ENCODE data around the gene SPSB3.

Gene SPSB3

DNA sequence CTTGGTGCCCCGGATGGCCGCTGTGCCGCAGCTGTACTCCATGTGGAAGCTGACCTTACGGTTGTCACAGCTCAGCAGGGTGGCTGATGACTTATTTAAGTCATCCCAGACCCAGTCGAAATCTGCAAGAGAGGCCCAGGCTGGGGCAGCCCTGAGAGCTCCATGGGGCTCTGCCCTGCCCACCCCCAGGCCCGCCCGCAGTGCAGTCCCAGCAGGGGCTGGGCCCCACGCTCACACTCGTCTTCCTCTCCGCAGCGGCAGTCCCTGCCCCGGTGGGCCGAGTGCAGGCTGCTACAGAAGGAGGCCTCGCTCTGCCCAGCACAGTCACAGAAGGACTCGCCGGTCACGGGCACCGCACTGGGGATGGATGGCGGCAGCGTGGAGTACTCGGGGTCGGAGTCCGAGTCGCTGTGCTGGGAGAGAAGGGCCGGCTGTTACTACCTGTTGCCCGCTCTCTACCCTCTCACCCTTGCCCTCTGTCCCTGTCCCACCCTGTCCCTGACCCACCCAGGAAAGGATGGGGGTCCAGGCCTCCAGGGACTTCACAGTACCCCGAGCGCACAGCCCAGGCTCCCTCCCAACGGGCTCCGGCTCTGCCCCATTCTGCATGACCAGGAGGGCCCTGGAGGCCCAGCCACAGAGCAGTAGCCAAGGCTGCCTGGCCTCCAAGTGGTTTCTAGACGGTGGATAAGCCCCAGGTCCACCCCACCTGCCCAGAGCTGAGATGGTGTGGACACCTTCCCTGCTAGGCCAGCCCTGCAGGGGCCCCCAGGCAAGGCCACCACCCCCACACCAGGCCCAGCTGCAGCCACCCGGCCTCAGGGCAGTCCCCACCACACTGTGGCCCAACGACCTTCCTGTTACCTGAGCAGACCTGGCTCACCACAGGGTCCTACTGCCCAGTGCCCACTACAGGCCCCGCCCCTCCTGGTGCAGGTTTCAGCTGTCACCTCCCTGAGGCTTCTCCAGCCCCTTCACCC lies 3.9 kb downstream of the SPSB3 start:
- TF ChIP-seq ZNF274 (IDR thresholded peaks at IDR 0.05; ENCODE audit: low read depth, low read length) = no peak
- H3K4me3 ChIP-seq (ENCODE audit: low read length) = no peak overlapping the region

DNA sequence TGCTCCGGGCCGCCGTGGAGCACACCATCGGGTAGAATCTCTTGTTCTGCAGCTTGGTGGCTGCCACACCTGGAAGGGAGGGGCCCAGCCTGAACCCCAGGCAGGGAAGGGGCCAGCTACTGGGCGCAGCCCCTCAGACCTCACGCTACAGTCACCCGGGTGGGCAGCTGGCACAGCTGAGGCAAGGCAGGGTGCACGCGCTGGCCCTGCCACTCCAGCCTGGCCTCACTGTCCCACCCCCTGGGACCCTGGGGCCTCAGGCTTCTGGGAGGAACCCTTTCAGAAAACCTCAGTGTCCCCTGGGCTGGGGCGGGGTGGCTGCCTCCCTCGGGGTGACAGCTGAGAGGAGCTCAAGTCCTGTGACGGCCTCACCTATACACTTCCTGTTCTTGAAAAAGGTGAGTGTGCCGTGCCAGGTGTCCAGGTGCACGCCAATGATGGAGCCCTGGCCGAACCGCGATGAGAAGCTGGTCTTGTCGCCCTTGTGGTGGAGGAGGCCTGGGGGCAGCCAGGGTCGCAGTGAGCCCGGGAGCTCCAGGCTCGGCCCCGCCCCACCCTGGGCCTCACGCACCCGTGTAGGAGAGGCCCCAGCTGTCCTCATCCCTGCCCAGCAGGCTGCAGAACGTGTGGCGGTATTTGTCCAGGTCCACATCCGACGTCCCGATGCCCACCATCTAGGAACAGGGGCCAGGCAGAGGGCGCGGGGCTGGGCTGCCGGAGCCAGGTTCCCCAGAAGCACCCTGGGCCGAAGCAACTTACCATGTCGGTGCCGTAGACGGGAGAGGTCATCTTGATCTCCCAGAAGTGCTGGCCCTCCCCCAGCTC lies 4.8 kb downstream of the SPSB3 start:
- H3K4me3 ChIP-seq (ENCODE audit: low read length) = no peak overlapping the region
- no peak for TF ChIP-seq ZNF274 (IDR thresholded peaks at IDR 0.05; ENCODE audit: low read depth, low read length)

DNA sequence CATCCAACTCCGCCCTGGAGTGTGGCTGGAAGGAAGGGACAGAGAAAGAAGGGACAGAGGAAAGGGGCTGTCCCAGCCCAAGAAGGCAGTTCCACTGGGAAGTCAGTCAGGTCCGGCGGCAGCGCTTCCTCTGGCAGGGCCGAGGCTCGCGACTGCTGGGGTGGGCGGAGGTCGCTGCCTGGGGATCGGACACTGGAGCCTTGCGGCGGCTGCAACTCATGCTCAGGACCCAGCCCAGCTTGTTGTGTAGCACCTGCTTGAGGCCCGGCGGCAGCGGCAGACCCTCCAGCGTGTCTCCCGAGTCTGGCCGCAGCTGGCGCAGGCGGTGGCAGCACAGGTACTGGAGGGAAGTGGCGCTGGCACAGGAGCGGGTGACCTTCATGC lies 5.4 kb downstream of the SPSB3 start:
- TF ChIP-seq ZNF274 (IDR thresholded peaks at IDR 0.05; ENCODE audit: low read depth, low read length) = no peak
- no peak overlapping the region for H3K4me3 ChIP-seq (ENCODE audit: low read length)

DNA sequence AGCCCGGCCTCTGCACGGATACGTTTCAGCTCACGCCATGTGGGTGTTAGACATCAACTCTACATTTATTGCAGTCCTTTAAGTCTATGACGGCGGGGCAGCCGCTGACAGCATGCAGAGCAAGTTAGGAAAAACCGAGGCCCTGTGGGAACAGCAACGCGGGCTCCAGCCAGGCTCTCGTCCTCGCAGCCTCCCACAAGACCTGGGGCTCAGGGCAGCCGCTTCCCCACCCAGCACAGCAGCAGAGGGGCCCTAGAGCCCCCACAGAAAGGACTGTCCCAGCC lies 5.8 kb downstream of the SPSB3 start:
- no peak for TF ChIP-seq ZNF274 (IDR thresholded peaks at IDR 0.05; ENCODE audit: low read depth, low read length)
- no peak overlapping the region for H3K4me3 ChIP-seq (ENCODE audit: low read length)

DNA sequence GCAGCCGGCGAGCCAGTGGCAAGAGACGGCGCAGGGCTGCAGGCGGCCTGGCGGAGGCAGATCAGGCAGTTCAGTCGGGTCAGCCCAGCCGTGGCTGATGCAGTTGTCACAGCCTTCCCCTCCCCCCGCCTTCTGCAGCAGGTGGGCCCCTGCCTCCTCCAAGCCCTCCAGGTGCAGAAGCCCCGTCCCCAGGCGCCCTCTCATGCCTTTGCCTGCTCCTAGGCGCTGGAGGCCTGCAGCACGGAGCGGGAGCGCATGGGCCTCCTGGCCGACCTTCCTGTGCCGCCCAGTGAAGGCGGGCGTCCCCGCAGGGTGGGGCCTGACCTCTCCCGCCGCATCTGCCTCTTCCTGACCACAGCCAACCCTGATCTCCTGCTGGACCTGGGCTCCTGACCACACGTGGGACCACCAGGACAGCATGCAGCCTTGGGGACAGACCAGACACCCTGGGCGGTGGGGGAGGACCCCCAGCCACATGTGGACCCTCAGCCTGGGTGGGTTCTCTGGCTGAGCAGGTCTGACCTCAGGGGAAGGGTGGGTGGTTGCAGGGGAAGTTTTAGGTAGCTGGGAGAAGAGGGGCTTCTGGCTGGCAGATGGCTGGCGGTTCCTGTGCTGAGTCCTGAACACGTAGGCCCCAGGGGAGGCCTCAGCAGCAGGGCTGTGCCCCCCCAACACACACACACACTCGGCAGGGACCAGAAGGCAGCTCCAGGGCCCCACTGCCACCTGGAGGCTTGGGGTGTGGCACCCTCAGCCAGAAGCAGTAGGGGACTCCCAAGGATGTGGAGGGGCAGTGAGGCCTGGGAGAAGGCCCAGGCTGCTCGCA lies 6.3 kb downstream of the SPSB3 start:
- H3K4me3 ChIP-seq (ENCODE audit: low read length) = no peak overlapping the region
- no peak for TF ChIP-seq ZNF274 (IDR thresholded peaks at IDR 0.05; ENCODE audit: low read depth, low read length)

DNA sequence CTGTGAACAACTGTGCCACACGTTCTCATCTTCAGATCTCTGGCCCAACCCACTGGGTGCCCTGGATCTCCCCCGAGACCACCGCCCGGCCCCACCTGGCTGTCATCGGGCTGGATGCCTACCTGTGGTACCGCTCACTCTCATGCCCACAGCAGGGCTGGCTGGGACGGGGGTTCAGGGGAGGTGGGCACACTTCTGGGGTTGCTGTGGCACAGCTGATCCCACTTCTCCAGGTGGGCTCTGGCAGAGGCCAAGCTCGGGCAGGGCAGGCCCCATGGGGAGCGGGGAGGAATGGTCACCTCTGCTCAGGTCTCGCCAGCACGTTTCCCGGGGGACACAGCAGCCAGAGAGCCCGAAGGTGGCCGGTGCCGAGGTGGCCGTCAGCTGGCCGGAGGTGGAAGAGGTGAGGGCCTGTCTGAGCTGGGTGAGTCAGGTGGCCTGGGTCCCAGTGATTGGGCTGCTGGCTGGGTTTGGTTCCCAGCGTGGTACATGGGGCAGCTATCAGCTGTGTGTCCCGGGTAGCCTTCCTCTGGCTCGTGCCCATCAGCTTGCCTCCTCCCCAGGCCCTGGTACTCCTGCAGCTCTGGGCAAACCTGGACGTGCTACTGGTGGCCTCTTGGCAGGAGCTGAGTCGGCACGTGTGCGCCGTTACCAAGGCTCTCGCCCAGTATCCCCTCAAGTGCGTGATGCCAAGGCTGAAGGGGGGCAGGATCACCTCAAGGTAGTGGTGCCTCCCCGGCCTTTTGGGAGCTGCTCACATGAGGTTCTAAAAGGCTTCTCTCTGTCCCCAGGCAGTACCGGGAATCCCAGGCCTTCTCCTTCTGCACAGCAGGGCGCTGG lies 7.1 kb downstream of the SPSB3 start:
- no peak for TF ChIP-seq ZNF274 (IDR thresholded peaks at IDR 0.05; ENCODE audit: low read depth, low read length)
- no peak overlapping the region for H3K4me3 ChIP-seq (ENCODE audit: low read length)

DNA sequence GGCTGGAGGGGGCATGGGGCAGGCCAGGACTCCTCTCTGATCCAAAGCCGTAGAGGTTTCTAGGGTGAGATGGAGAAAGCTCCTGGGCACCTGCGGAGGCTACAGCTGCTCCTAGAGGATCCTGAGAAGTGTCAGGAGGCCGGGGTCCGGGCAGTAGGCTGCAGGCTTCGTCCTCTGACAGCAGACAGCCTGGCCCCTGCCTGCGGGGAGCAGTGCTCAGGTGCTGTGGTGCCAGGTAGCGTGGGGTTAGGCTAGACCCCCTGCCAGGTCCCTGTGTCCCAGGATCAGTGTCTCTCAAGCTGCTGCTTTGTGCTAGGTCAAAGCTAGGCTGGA lies 8.0 kb downstream of the SPSB3 start:
- TF ChIP-seq ZNF274 (IDR thresholded peaks at IDR 0.05; ENCODE audit: low read depth, low read length) = no peak
- peak overlapping the region; percentile 81; the same call in 1 of the 2 replicates for H3K4me3 ChIP-seq (ENCODE audit: low read length)

DNA sequence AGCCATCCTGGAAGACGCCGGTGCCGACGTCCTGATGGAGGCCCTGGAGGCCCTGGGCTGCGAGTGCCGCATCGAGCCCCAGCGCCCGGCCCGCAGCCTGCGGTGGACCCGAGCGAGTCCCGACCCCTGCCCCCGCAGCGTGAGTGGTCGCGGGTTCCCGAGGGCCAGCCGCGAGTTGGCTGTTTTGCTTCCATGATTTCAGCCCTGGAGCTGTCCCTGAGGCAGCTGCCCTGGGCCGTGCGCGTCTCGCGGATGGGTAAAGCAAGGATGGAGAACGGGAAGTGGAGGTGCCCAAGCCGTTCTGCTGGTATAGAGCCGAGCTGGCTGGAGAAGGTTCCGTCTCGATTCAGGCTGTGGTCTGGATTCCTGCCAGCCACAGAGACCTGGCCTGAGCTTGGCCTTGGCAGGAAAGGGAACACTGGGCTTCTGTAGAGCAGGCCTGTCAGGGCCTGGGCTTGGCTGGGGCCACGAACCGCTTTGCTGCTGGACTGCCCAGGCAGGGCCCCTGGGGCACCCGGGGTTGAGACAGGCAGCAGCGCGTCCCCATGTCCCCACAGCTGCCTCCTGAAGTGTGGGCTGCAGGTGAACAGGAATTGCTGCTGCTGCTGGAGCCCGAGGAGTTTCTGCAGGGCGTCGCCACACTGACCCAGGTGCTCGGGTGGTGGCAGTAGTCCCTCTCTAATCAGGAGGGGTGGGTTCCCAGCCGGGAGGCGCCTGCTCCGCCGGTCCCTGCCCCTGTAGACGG lies 8.5 kb downstream of the SPSB3 start:
- H3K4me3 ChIP-seq (ENCODE audit: low read length) = peak overlapping the region; percentile 81; the same call in 1 of the 2 replicates
- no peak for TF ChIP-seq ZNF274 (IDR thresholded peaks at IDR 0.05; ENCODE audit: low read depth, low read length)

DNA sequence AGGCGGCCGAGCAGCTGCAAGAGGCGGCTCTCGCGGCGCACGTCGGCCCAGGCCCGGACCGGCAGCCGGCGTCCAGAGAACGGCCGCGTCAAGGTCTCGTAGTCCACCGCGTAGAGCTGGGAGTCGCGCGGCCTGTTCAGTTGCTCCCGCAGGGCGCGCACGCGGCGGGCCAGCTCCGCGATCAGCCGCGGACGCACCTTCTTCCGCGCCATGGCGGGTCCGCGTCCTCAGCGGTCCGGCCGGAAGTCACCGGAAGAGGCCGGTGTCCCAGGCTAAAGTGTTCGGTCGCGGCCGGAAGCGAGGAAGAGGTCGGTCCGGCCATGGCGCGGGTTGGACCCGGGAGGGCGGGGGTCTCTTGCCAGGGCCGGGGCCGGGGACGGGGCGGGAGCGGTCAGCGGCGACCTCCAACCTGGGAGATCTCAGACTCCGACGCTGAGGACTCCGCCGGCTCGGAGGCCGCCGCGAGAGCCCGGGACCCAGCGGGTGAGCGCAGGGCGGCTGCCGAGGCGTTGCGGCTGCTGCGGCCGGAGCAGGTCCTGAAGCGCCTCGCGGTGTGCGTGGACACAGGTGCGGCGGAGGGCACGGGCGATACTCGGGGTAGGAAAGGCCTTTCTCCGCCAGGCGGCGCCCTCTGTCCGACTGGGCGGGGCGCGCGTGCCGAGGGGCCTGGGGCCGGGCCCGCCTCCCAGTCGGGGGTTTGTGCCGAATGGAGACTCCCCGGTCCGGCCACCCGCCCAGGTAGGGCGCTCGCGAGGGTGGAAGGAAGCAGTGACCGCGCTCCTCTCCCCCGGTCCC lies 9.3 kb downstream of the SPSB3 start, which contains the start of gene MRPS34:
MRPS34 (minus strand) TSS at position 227 of the 795 bp plus-strand sequence; CDS start at position 212, 15 bp downstream.
- H3K4me3 ChIP-seq (ENCODE audit: low read length) = peak within 1 kb of the TSS; percentile 81
- TF ChIP-seq ZNF274 (IDR thresholded peaks at IDR 0.05; ENCODE audit: low read depth, low read length) = no peak

DNA sequence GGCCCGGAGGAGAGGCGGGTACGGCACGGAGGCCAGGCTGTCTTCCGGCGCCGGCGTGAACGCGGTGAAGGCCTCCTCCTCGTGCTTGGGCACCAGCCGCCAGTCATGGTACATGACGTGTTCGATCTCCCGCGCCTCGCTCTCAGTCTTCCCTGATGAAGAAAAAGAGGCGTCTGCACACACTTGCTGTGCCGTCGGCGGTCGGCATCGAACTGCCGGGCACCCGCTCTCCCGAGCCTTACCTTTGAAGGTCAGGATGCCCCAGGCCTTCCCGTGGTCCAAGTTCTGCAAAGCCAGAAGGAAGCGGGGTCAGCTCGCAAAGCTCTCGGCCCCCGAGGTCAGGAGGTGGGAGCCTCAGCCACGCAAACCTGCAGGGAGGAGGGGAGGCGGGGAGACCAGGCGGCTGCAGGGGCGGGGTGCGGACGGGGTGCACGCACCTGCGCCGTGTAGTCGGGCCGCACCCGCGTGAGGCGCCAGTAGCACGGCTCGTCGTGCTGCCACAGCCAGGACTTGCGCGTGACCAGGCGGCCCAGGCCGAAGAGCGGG lies 9.9 kb downstream of the SPSB3 start, which contains the start of gene EME2:
EME2 (plus strand) TSS at position 449 of the 546 bp plus-strand sequence. CDS start 418 bp downstream, outside the sequence.
- TF ChIP-seq ZNF274 (IDR thresholded peaks at IDR 0.05; ENCODE audit: low read depth, low read length) = no peak
- H3K4me3 ChIP-seq (ENCODE audit: low read length) = peak within 1 kb of the TSS; percentile 81

DNA sequence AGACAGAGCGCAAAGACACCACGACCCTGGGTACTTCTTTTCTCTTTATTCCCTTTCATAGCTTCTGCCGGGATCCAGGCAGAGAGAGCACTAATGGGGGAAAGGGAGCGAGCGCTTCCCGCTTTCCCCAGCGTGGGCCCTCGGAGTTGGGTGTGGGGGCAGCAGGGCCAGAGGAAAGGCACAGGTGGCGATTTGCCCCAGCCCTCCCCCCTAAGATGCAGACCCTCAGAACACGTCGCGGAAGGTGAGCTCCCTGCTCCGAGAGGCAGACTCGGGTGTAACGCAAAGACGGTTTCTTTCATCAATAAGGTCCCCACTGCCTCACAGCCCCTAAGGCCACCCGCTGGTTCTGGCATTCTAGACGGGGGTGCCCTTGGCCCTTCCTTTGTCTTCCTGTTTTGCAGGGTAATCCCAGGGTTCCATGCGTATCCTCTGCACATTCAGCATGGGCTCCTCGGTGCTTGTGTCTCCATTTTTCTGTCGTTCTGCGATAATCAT lies 10.5 kb downstream of the SPSB3 start:
- H3K4me3 ChIP-seq (ENCODE audit: low read length) = peak overlapping the region; percentile 81
- no peak for TF ChIP-seq ZNF274 (IDR thresholded peaks at IDR 0.05; ENCODE audit: low read depth, low read length)

All from GM08714 (cell line).